ENCODE results near the gene NKX6-2.
"Not testable (repeated sequence)": the region's sequence is repeated elsewhere in the genome, so short reads cannot be mapped to it uniquely, and the experiment has no call there.

The NKX6-2 gene

DNA sequence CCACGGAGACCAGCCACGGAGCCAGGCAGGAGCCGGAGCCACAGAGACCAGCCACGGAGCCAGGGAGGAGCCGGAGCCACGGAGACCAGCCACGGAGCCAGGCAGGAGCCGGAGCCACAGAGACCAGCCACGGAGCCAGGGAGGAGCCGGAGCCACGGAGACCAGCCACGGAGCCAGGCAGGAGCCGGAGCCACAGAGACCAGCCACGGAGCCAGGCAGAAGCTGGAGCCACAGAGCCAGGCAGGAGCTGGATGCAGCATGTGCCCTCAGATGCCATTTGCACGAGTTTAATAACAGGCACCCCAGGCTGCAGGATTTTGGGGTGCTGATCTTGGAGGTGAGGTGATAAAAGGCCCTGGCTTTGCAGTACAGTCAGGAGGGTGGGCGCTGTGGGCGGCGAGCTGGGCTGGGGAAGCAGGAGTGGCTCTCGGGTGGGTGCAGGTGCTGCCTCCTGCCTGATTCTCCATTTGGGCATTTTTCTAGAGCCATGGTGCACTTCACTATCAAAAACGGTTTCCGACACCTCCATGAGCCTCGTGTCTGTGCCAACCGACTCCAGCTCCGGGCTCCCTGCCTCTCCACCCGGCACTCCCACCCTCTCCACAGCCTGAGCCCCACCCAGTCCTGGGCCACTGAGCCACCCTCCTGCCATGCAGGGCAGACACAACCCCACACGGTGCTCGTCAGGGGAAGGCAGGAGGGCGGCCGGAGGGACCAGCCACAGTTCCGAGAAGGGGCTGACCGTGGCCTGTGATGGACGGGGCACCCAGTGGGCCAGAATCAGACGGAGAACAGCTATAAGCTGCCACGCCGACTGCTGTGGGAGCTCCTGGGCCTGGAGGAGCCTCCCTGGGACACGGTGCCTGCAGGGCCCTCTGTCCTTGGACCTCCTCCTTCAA is 40.8 kb upstream of the NKX6-2 start:
- H3K9ac ChIP-seq (ENCODE audit: low read depth, low read length), result no peak overlapping the region
- 95% methylated on average over 36 of the region's 36 CpGs for WGBS
- no peak overlapping the region for H3K4me3 ChIP-seq (ENCODE audit: low read length)
- peaks cover 22% of the 10 kb centered on the region for H3K9me3 ChIP-seq (ENCODE audit: insufficient read depth, low read depth, low read length)
- H3K36me3 ChIP-seq (ENCODE audit: insufficient read depth, low read length), result no peaks in the 10 kb centered on the region
- H3K27me3 ChIP-seq (ENCODE audit: insufficient read depth, low read length), result no peaks in the 10 kb centered on the region
- H3K27ac ChIP-seq (ENCODE audit: low read depth, low read length), result no peak overlapping the region
- no peaks in the 10 kb centered on the region for H3K4me1 ChIP-seq (ENCODE audit: insufficient read depth, low read length)

DNA sequence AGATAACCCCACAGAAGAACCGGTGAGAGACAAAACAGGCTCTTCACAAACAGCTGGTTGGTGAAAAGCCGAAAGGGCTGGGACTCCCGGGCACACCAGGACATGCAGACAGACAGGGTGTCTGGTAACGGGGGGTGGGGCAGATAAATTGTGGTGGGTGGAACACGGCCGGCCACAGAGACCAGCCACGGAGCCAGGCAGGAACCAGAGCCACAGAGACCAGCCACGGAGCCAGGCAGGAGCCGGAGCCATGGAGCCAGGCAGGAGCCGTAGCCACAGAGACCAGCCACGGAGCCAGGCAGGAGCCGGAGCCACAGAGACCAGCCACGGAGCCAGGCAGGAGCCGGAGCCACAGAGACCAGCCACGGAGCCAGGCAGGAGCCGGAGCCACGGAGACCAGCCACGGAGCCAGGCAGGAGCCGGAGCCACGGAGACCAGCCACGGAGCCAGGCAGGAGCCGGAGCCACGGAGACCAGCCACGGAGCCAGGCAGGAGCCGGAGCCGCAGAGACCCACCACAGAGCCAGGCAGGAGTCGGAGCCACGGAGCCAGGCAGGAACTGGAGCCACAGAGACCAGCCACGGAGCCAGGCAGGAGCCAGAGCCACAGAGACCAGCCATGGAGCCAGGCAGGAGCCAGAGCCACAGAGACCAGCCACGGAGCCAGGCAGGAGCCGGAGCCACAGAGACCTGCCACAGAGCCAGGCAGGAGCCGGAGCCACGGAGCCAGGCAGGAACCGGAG is 40.0 kb upstream of the NKX6-2 start:
- H3K4me3 ChIP-seq (ENCODE audit: low read length); H3K9ac ChIP-seq (ENCODE audit: low read depth, low read length); H3K27ac ChIP-seq (ENCODE audit: low read depth, low read length); H3K27me3 ChIP-seq (ENCODE audit: insufficient read depth, low read length); H3K36me3 ChIP-seq (ENCODE audit: insufficient read depth, low read length); H3K4me1 ChIP-seq (ENCODE audit: insufficient read depth, low read length): not testable (repeated sequence)
- WGBS, result 87% methylated on average over 34 of the region's 34 CpGs
- H3K9me3 ChIP-seq (ENCODE audit: insufficient read depth, low read depth, low read length), result peaks cover 24% of the 10 kb centered on the region

GRCh38 chr10:132820056-132820455 is 34.1 kb upstream of the NKX6-2 start:
- peaks cover 12% of the 10 kb centered on the region; the same call in 1 of the 2 replicates for H3K9me3 ChIP-seq (ENCODE audit: insufficient read depth, low read depth, low read length)
- H3K27me3 ChIP-seq (ENCODE audit: insufficient read depth, low read length), result no peaks in the 10 kb centered on the region
- H3K9ac ChIP-seq (ENCODE audit: low read depth, low read length), result no peak overlapping the region
- H3K27ac ChIP-seq (ENCODE audit: low read depth, low read length), result no peak overlapping the region
- no peaks in the 10 kb centered on the region for H3K4me1 ChIP-seq (ENCODE audit: insufficient read depth, low read length)
- no peak overlapping the region for H3K4me3 ChIP-seq (ENCODE audit: low read length)
- 91% methylated on average over 13 of the region's 13 CpGs for WGBS
- no peaks in the 10 kb centered on the region for H3K36me3 ChIP-seq (ENCODE audit: insufficient read depth, low read length)

- no peaks in the 10 kb centered on the region for H3K4me1 ChIP-seq (ENCODE audit: insufficient read depth, low read length)
- no peak overlapping the region for H3K4me3 ChIP-seq (ENCODE audit: low read length)
- WGBS, result 90% methylated on average over 26 of the region's 29 CpGs
- H3K27ac ChIP-seq (ENCODE audit: low read depth, low read length), result no peak overlapping the region
- H3K9me3 ChIP-seq (ENCODE audit: insufficient read depth, low read depth, low read length), result peaks cover 8% of the 10 kb centered on the region; the same call in 1 of the 2 replicates
- no peaks in the 10 kb centered on the region for H3K27me3 ChIP-seq (ENCODE audit: insufficient read depth, low read length)
- no peak overlapping the region for H3K9ac ChIP-seq (ENCODE audit: low read depth, low read length)
- H3K36me3 ChIP-seq (ENCODE audit: insufficient read depth, low read length), result no peaks in the 10 kb centered on the region
Observed at GRCh38 chr10:132817701-132818211, 31.8 kb upstream of the NKX6-2 start.

GRCh38 chr10:132816718-132817117 is 30.8 kb upstream of the NKX6-2 start:
- Histone ChIP-seq H3K9me3 (ENCODE audit: insufficient read depth, low read depth, low read length) (peaks cover 7% of the 10 kb centered on the region; the same call in 1 of the 2 replicates), H3K36me3 (ENCODE audit: insufficient read depth, low read length) (no peaks in the 10 kb centered on the region), H3K4me3 (ENCODE audit: low read length) (no peak overlapping the region), H3K4me1 (ENCODE audit: insufficient read depth, low read length) (no peaks in the 10 kb centered on the region), H3K9ac (ENCODE audit: low read depth, low read length) (no peak overlapping the region), H3K27me3 (ENCODE audit: insufficient read depth, low read length) (no peaks in the 10 kb centered on the region), H3K27ac (ENCODE audit: low read depth, low read length) (no peak overlapping the region)
- WGBS, result 94% methylated on average over 12 of the region's 12 CpGs

DNA sequence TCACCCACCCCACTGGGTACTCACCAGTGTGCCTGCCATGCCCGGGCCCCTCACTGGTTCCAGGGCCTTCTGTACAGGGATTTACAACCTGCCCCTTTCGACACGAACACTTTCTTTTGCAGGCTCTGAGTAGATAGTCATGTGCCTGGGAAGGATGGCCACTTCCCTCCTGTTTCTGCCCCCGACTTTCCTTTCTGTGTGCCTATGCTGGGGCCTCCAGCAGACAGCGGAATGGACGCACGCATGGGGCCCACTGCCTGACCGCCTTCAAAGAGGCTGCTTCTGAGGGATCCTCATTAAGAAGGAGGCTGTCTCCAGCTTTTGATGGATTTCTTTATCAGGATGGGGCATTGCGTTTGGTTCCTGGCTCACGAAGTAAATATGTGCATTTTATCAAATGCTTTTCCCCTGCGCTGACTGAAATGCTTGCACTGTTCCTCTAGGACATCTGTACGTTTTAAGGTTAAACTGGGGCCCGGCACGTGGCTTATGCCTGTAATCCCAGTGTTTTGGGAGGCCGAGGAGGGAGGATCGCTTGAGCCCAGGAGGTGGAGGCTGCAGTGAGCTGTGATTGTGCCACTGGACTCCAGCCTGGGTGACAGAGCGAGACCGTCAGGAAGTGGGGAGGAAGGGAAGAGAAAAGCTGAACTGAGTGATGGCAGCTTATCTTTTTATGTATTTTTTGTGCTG is 29.4 kb upstream of the NKX6-2 start:
- no peak overlapping the region for H3K4me3 ChIP-seq (ENCODE audit: low read length)
- no peaks in the 10 kb centered on the region for H3K4me1 ChIP-seq (ENCODE audit: insufficient read depth, low read length)
- 94% methylated on average over 18 of the region's 18 CpGs for WGBS
- no peak overlapping the region for H3K27ac ChIP-seq (ENCODE audit: low read depth, low read length)
- H3K9ac ChIP-seq (ENCODE audit: low read depth, low read length), result no peak overlapping the region
- no peaks in the 10 kb centered on the region for H3K36me3 ChIP-seq (ENCODE audit: insufficient read depth, low read length)
- 0 out of 2 replicates have a peak, but pooled peaks cover 6% of the 10 kb centered on the region for H3K9me3 ChIP-seq (ENCODE audit: insufficient read depth, low read depth, low read length)
- H3K27me3 ChIP-seq (ENCODE audit: insufficient read depth, low read length), result no peaks in the 10 kb centered on the region

DNA sequence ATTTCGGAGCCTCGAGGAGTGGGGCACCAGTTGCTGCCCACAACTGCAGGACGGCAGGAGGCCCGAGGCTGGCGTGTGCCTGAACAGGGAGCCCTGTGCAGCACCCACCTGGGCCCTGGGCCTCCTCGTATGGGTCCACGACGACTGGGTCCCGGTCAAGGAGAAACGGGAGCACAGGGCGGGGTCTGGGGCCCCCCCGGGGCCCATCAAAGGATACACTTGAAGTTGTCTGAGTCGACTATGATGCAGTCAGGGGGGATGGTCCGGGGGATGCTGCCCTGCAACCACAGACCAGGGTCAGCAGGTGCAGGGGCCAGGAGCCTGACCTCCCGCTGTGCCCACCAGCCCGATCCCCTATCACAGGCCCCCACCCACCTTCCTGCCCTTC is 28.5 kb upstream of the NKX6-2 start:
- no peaks in the 10 kb centered on the region for H3K9me3 ChIP-seq (ENCODE audit: insufficient read depth, low read depth, low read length)
- no peak overlapping the region for H3K4me3 ChIP-seq (ENCODE audit: low read length)
- 89% methylated on average over 16 of the region's 16 CpGs for WGBS
- no peaks in the 10 kb centered on the region for H3K27me3 ChIP-seq (ENCODE audit: insufficient read depth, low read length)
- no peaks in the 10 kb centered on the region for H3K36me3 ChIP-seq (ENCODE audit: insufficient read depth, low read length)
- no peak overlapping the region for H3K27ac ChIP-seq (ENCODE audit: low read depth, low read length)
- no peak overlapping the region for H3K9ac ChIP-seq (ENCODE audit: low read depth, low read length)
- H3K4me1 ChIP-seq (ENCODE audit: insufficient read depth, low read length), result no peaks in the 10 kb centered on the region

- 90% methylated on average over 24 of the region's 28 CpGs for WGBS
- H3K36me3 ChIP-seq (ENCODE audit: insufficient read depth, low read length), result no peaks in the 10 kb centered on the region
- no peaks in the 10 kb centered on the region for H3K4me1 ChIP-seq (ENCODE audit: insufficient read depth, low read length)
- H3K27ac ChIP-seq (ENCODE audit: low read depth, low read length), result no peak overlapping the region
- H3K9ac ChIP-seq (ENCODE audit: low read depth, low read length), result no peak overlapping the region
- H3K27me3 ChIP-seq (ENCODE audit: insufficient read depth, low read length), result no peaks in the 10 kb centered on the region
- H3K4me3 ChIP-seq (ENCODE audit: low read length), result no peak overlapping the region
- H3K9me3 ChIP-seq (ENCODE audit: insufficient read depth, low read depth, low read length), result no peaks in the 10 kb centered on the region
Observed at GRCh38 chr10:132813560-132814468, 27.9 kb upstream of the NKX6-2 start.

DNA sequence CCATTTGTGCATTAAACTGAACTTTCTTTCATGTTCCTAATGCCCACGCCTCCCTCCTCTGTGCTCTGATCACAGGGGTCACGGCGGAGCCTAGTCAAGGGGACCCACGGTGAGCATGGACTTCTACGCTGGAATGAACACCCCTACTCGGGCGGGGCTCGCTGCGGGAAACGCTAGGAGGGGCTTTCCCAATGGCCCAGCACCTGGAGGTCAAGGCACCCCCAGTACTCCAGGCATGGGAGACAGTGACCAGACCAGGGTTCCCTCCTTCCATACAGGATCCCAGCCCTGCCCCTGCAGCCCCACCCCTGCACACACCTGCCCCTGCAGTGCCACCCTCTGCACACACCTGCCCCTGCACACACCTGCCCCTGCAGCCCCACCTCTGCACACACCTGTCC is 27.1 kb upstream of the NKX6-2 start:
- H3K27me3 ChIP-seq (ENCODE audit: insufficient read depth, low read length), result no peaks in the 10 kb centered on the region
- no peak overlapping the region for H3K27ac ChIP-seq (ENCODE audit: low read depth, low read length)
- no peak overlapping the region for H3K9ac ChIP-seq (ENCODE audit: low read depth, low read length)
- no peaks in the 10 kb centered on the region for H3K4me1 ChIP-seq (ENCODE audit: insufficient read depth, low read length)
- no peak overlapping the region for H3K4me3 ChIP-seq (ENCODE audit: low read length)
- no peaks in the 10 kb centered on the region for H3K36me3 ChIP-seq (ENCODE audit: insufficient read depth, low read length)
- WGBS, result 91% methylated on average over 10 of the region's 10 CpGs
- no peaks in the 10 kb centered on the region for H3K9me3 ChIP-seq (ENCODE audit: insufficient read depth, low read depth, low read length)

GRCh38 chr10:132812520-132812919 is 26.6 kb upstream of the NKX6-2 start:
- 85% methylated on average over 11 of the region's 11 CpGs for WGBS
- H3K4me3 ChIP-seq (ENCODE audit: low read length), result no peak overlapping the region
- H3K27ac ChIP-seq (ENCODE audit: low read depth, low read length), result no peak overlapping the region
- no peaks in the 10 kb centered on the region for H3K36me3 ChIP-seq (ENCODE audit: insufficient read depth, low read length)
- H3K4me1 ChIP-seq (ENCODE audit: insufficient read depth, low read length), result no peaks in the 10 kb centered on the region
- no peak overlapping the region for H3K9ac ChIP-seq (ENCODE audit: low read depth, low read length)
- H3K27me3 ChIP-seq (ENCODE audit: insufficient read depth, low read length), result no peaks in the 10 kb centered on the region
- no peaks in the 10 kb centered on the region for H3K9me3 ChIP-seq (ENCODE audit: insufficient read depth, low read depth, low read length)

Data from HUES64 (cell line).